Measurements from ENCODE around the gene ASIC1. TPM values are rescaled to one million over a fixed set of nuclear protein-coding genes. Genes with fewer than 3 reads are reported as not detected.

The ASIC1 gene
- total RNA-seq, 1 experiment from 2014 or later = 3.5 TPM

- H3K27me3 Mint-ChIP-seq (ENCODE audit: unreplicated experiment) = peaks cover 50% of the 10 kb centered on the region
- no peak overlapping the region for H3K27ac Mint-ChIP-seq (ENCODE audit: unreplicated experiment)
- no TSS peak for BruUV-seq (replicated peaks)
- H3K36me3 Mint-ChIP-seq (ENCODE audit: insufficient read depth, unreplicated experiment) = no peaks in the 10 kb centered on the region
- H3K4me1 Mint-ChIP-seq (ENCODE audit: low read depth, unreplicated experiment) = peaks cover 2% of the 10 kb centered on the region
- H3K9me3 Mint-ChIP-seq (ENCODE audit: low read depth, unreplicated experiment) = no peaks in the 10 kb centered on the region
- H3K4me3 Mint-ChIP-seq (ENCODE audit: low read depth, unreplicated experiment) = no peak overlapping the region
- intact Hi-C loops (cut with micrococcal nuclease; ENCODE audit: unreplicated experiment) = loop anchor here (10.0 kb wide), 1 partner anchor 186 kb away; no protein-coding TSS in a partner anchor
- TF ChIP-seq CTCF (IDR thresholded peaks at IDR 0.05; ENCODE audit: unreplicated experiment) = no peak
- CTCF ChIA-PET = interaction anchor here (0.6 kb wide), 1 partner anchor 1020 kb away, joined by 3 read pairs; no protein-coding TSS in a partner anchor
- no peak for DNase-seq
These were observed 6.8 kb upstream of the ASIC1 start for GRCh38 chr12:50050410-50051098.

- intact Hi-C loops (cut with micrococcal nuclease; ENCODE audit: unreplicated experiment) = loop anchor here (10.0 kb wide), 1 partner anchor 186 kb away; no protein-coding TSS in a partner anchor
- peaks cover 5% of the 10 kb centered on the region for H3K36me3 Mint-ChIP-seq (ENCODE audit: insufficient read depth, unreplicated experiment)
- no peak for DNase-seq
- H3K4me3 Mint-ChIP-seq (ENCODE audit: low read depth, unreplicated experiment) = no peak overlapping the region
- BruUV-seq (replicated peaks) = no TSS peak
- peaks cover 56% of the 10 kb centered on the region for H3K27me3 Mint-ChIP-seq (ENCODE audit: unreplicated experiment)
- TF ChIP-seq CTCF (IDR thresholded peaks at IDR 0.05; ENCODE audit: unreplicated experiment) = no peak
- H3K9me3 Mint-ChIP-seq (ENCODE audit: low read depth, unreplicated experiment) = no peaks in the 10 kb centered on the region
- H3K4me1 Mint-ChIP-seq (ENCODE audit: low read depth, unreplicated experiment) = peaks cover 9% of the 10 kb centered on the region
- no peak overlapping the region for H3K27ac Mint-ChIP-seq (ENCODE audit: unreplicated experiment)
- CTCF ChIA-PET = no interaction called here
These were observed 6.1 kb upstream of the ASIC1 start for GRCh38 chr12:50051101-50051806.

DNA sequence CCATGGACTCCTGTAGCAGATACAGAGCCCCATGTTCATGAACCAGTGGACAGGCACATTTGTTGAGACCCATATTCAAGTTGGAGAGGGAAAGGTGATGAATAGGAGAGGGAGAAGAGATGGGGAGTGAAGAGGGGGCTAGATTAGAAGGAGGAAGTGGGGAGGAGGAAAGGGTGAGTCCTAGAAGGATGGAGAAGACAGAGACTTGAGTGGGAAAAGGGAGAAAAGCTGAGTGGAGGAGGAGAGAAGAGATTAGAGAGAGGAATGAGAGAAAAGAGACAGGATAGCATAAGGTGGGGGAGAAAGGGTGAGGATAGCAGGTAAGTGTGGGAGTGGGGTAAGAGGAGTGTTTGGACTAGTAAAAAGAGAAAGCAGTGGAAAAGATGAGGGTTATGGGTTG lies 4.9 kb upstream of the ASIC1 start:
- Mint-ChIP-seq H3K27me3 (ENCODE audit: unreplicated experiment) (peaks cover 69% of the 10 kb centered on the region), H3K9me3 (ENCODE audit: low read depth, unreplicated experiment) (no peaks in the 10 kb centered on the region), H3K36me3 (ENCODE audit: insufficient read depth, unreplicated experiment) (peaks cover 14% of the 10 kb centered on the region), H3K4me1 (ENCODE audit: low read depth, unreplicated experiment) (peaks cover 14% of the 10 kb centered on the region), H3K27ac (ENCODE audit: unreplicated experiment) (no peak overlapping the region), H3K4me3 (ENCODE audit: low read depth, unreplicated experiment) (no peak overlapping the region)
- no peak for TF ChIP-seq CTCF (IDR thresholded peaks at IDR 0.05; ENCODE audit: unreplicated experiment)
- intact Hi-C loops (cut with micrococcal nuclease; ENCODE audit: unreplicated experiment) = loop anchor here (10.0 kb wide), 1 partner anchor 188 kb away; no protein-coding TSS in a partner anchor
- BruUV-seq (replicated peaks) = no TSS peak
- DNase-seq = no peak
- CTCF ChIA-PET = no interaction called here

GRCh38 chr12:50052964-50053363 lies 4.4 kb upstream of the ASIC1 start:
- intact Hi-C loops (cut with micrococcal nuclease; ENCODE audit: unreplicated experiment) = loop anchor here (10.0 kb wide), 1 partner anchor 188 kb away; no protein-coding TSS in a partner anchor
- CTCF ChIA-PET = no interaction called here
- DNase-seq = no peak
- no TSS peak for BruUV-seq (replicated peaks)
- H3K36me3 Mint-ChIP-seq (ENCODE audit: insufficient read depth, unreplicated experiment) = peaks cover 16% of the 10 kb centered on the region
- peaks cover 69% of the 10 kb centered on the region for H3K27me3 Mint-ChIP-seq (ENCODE audit: unreplicated experiment)
- H3K4me3 Mint-ChIP-seq (ENCODE audit: low read depth, unreplicated experiment) = no peak overlapping the region
- TF ChIP-seq CTCF (IDR thresholded peaks at IDR 0.05; ENCODE audit: unreplicated experiment) = no peak
- no peak overlapping the region for H3K27ac Mint-ChIP-seq (ENCODE audit: unreplicated experiment)
- peaks cover 14% of the 10 kb centered on the region for H3K4me1 Mint-ChIP-seq (ENCODE audit: low read depth, unreplicated experiment)
- H3K9me3 Mint-ChIP-seq (ENCODE audit: low read depth, unreplicated experiment) = no peaks in the 10 kb centered on the region
